HG02571 (cell line): ENCODE results near the gene NAA30.

ENCODE experiments used
- ATAC-seq: cut with Tn5 transposase; IDR thresholded peaks from one replicate; pipeline ENCODE4 v1.9.1; 2021; ENCODE audit warnings: mild to moderate bottlenecking, moderate library complexity; ENCODE audit not compliant: unreplicated experiment

The NAA30 gene

DNA sequence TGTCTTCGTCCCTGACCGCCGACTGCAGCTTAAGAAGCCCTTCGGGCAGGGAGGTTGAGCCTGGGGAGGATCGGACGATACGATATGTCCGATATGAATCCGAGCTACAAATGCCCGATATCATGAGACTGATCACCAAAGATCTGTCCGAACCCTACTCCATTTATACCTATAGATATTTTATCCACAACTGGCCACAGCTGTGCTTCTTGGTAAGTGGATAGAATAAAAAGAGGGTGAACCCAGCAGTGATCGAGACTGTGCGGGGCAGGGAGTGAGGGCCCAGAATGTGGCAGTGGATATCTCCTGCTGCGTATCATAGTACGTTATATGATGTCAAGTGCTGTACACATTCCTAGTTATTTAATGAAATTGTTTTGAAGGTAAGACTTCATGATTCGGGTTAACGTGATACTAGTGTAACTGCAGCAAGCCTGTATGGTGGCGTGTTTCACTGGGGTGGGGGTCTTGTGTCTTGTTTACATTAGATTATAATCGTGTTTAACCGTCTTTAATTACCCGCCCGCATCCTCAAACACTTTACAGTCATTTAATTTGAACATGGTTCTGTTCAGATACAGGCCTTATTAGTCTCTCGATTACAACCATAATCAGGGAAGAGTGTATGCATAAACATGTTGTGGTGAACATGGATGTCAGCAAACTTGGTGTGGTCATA, 1.3 kb downstream of the NAA30 start:
- no peak for ATAC-seq

DNA sequence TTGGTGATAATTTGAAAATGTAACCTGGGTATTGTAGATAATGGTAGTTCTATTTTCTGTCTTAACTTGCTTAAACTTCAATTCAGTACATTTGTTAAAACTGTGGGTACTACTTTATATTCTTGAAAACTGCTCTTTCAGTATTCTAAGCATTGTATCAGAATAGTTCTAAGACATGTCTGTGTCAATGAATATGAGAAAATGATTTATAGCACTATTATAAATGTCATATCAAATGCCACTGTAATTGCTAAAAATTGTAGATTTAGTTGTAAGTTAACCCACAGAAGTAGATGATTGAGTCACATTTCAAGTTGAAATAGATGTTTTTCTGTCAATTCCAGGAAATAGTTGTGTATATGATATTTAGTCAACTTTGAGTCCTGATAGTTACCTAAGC, 2.4 kb downstream of the NAA30 start:
- no peak for ATAC-seq

DNA sequence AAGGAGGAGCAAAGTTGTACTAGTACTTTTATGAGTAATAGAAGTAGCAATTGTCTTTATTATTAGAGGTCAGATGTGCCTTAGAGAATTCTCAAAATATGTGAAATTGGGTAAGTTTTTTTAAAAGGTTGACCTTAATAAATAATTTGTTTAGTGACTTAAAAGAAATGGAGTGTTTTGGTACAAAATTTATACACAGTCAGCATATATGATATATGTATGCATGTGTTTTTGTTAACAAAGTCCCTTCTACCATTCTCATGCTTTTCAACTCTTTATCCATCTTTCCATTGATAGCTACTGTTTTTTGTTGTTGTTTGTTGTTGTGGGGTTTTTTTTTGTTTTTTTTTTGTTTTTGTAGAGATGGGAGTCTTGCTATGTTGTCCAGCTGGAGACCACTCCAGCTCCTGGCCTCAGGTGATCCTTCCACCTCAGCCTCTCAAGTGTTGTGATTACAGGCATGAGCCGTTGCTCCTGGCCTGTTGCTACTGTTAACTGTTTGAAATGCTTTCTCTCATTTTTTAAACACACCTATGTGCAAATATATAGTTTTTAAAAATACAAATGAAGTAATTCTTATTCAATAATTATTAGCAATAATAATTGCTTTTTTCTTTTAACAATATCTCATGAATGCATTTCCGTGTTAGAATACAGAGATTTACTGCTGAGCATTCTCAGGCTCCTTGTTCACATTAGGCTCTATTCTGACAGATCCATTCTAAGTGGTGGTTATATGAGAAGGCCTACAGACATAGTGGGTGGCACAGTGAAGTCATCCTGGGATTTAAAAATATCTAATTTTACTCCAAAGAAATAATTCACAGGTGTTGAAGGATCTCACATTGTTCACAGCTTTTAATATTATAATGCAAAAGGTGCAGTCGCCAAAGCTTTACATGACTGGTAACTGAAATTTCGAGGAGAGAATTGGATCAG, 10.4 kb downstream of the NAA30 start:
- ATAC-seq = no peak

DNA sequence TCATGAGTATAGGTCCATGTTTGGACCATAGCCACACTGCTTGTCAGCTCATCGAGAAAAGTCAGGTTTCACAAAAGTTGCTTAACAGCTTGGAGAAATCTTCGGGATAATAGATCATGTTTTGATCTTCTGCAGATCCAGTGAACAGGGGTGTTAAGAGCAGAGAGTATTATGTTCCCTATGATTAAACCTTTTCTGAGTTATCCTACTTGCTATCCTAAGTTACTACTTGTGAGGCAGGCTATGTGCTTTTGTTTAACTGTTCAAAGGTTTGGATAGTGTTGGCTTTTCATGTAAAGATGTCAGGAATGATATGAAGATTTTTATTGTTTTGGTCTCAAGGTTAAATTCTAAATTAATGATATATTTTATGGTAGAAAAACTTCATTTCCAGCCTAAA, 11.1 kb downstream of the NAA30 start:
- ATAC-seq = no peak

DNA sequence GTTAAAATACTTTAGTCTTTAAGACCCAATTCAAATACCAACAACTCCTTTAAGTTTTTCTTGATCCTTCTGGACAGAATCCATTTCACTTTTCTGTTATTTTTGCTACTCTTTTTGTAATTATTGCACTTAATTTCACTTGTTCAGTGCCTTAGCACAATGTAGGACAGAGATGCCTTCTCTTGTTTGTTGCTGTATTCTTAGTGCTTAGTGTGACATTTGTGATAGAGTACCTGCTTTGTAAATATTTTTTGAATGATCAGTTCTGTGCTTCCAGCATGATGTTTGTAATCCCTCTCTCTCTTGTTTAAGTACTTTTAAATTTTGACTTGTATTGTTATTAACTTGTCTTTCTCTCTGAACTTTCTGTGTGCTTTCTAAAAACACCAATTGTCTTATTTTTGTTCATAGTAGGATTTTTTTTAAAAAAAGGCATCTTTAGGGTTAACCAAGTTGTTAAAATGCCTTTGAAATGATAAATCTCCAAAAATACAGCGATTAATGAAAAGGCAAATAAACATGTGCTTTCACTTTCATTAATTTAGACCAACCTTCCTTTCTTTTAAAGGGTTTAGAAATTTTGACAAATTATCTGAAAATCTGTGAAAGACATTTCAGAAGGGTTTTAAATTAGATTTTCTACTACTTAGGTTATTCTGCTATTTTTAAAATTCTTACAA, 11.9 kb downstream of the NAA30 start:
- ATAC-seq = no peak

DNA sequence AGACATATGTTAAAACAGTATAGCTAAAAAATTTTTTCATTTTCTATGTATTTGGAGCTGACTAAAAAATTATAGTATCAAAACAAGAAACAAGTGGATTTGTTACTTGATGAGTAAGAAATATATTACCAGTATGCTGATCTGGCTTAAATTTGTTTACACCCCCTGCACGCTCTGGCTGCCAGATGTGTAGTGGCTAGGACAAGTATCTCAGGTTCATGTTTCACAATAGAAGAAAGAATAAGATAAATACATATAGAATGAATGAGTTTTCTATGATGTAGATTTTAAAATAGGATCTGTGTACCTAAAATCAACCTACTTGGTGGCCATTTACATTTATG, 13.1 kb downstream of the NAA30 start:
- no peak for ATAC-seq

DNA sequence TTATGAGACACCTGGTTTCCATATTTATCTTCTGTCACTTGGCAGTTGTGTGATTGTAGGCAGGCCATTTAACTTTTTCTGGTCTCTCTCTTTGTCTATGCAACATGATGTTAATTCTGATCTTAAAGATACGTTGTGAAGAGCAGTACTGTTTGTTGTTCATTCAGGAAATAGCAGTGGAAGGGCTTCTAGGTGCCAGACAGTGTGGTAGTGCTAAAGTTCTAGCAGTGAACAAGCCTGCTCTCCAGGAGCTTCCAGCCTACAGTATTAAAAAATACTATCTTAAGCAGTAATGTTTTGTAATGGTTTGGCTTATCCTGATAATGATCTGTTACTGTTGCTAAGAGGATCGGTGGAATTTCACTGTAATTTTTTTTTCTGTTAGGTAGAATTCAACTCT, 15.2 kb downstream of the NAA30 start:
- no peak for ATAC-seq

DNA sequence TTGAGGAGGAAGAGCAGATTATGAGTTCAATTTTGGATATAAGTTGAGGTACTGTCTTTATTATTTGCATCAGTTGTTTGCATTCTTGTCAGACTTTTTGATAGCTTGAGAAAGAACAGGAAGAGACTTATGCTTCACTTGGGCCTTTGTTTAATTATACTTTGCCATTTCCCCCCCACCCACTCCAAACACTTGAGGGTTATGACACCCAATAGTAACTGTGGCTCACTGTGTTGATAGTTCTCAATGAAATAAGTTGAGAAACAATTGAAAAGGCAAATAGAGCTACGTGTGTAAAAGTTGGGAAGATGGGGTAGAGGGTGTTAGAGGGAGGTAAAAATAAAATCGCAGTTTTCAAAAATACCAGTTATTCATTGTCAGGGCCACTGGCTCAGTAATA, 17.7 kb downstream of the NAA30 start:
- ATAC-seq = no peak

DNA sequence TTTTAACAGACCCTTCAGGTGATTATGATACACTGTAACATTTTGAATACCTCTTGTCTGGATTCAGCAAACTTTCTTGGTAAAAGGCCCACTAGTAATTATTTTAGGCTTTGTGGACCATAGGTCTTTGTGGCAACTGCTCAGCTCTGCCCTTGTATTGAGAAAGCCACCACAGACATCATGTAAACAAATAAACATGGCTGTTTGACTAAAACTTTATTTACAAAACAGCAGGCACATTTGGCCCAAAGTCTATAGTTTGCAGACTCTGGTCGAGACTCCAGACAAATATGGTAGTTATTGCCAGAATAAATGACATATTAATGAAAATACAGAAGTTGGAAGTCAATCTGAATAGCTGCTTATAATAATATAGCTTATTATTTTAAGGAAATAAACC, 18.2 kb downstream of the NAA30 start:
- no peak for ATAC-seq

DNA sequence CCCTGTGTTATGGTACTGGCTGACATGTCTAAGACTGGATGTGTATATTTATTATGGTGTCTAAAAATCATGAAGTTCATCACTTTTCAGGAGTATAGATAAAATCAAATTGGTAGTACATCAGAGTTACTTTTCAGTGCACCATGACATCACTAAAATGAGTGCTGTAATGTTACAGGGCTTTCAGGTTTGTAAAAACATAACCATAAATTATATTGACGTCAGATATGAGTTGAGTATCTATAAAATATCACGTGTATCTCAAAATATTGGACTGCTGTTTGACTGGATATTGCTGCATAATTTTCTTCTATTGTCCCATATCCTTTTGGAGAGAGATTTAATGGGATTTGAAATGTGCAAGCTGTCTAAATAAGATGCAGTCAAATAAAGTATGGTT, 22.0 kb downstream of the NAA30 start:
- no peak for ATAC-seq

DNA sequence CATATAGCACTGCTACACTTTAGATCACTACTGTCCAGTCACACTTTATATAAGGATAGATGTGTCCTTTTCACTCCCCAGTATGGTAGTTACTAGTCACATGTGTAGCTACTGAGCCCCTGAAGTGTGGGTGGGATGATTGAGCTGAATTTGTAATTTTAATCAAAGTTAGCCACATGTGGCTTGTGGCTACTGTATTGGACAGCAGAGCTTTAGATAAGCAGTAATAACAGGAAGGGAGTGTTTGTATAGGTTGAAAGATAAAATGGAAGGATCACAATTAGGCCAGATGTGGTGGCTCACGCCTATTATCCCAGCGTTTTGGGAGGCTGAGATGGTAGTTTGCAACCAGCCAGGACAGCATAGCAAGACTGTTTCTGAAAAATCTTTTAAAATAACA, 23.5 kb downstream of the NAA30 start:
- ATAC-seq = no peak

DNA sequence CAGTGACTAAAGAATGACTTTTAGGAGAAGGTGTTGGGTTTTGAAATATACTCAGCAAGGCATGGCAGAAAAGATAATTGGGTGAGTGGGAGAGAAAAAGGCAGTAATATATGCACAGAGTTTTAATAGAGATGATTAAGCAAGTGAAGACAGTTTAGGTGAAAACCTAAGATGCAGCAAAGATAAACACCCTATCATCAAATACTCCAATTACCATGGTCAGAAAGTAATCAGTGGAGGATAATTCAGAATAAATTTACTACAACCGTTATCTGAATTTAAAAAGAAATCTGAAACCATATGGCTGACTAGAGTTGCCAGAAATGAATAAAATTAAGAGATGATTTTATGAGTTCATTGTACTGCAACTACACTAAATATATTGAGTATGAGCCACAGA, 26.8 kb downstream of the NAA30 start:
- no peak for ATAC-seq

DNA sequence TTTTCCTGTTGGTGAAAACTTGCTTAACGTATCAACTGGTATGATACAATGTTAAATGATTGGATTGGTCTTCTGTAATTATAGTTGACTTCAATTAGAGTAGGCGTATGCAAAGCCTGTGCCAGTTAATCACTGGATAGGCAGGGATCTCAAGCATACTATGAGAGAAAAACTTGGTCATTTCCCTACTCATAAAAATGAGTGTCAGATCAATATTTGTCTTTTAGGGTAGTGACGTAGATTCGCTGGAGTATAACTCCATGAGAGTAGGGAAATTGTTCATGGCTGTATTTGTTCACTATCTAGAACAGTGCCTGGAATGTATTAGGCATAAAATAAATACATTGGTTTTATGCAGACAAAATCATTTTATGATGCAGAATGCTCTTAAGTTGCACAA, 28.6 kb downstream of the NAA30 start:
- ATAC-seq = no peak

DNA sequence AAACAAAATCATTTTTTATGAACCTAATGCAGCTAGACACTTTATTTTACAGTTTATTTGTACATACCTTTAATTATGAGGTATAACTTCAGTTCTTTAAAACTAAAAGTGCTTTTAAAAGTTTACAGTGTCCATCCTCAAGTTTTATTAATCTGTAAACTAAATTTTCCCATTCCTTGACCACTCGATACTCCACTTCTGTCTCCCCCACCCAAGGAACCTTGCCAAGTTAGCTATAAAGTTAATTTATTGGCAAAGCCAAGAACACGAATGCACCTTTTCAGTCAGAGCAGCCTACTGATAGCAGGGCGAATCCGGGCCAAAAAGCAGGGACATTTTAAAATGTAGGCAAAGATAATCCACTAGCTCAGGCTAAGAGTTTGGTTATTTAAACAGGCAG, 29.6 kb downstream of the NAA30 start:
- no peak for ATAC-seq

DNA sequence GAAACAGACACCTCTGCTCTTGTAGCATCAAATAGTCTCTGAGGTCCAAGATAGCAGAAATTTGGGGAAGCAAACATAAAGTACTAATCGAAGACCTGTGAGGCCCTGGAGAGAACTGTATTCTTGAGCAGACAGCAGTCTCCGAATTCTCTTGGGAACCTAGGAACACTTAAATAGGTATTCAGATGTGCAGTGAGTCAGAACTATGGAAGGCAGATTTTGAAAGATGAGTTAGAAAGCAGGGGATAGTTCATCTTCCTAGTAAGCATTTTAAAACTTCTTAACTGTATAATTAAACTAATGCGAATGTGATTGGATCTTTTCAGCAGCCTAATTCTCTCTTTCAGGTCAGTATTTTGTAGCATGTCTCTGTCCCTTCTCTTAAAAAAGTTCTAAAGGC, 30.6 kb downstream of the NAA30 start:
- ATAC-seq = no peak

DNA sequence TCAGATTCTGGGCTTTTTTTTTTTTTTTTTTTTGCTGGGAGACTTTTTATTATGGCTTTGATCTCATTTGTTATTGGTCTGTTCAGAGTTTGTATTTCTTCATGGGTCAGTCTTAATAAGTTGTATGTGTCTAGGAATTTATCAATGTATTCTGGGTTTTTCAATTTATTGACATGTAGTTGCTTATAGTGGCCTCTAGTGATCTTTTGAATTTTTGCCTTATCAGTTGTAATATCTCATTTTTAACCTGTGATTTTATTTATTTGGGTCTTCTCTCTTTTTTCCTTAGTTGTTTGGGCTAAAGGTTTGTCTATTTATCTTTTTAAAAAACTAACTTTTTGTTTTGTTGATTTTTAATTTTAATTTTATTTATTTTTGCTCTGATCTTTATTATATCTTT, 45.5 kb downstream of the NAA30 start:
- ATAC-seq = no peak

DNA sequence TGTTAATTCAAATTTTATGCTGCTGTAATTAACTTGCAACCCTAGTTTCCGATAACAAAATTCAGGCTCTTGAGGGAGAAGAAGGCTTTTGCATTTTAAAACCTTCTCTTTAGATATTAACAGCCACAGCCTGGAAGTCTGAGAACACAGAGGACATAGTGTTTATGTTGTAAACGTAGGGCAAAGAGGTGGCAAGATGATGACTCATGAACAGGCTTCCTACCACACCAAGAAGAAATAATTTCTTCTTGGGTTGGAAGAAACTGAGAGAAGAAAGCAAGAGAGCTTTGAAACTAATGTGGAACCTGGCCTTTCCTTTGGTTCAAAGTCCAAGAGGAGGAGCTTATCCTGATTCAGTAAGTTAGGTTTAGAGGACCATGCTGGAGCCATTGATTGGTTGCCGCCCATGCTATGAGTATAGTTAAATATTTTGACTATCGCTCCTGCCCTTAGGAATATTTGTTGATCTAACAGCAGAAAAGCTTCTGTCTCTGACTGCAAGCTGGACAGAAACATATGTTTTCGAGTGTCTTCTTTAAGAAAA, 71.5 kb downstream of the NAA30 start:
- ATAC-seq = no peak

DNA sequence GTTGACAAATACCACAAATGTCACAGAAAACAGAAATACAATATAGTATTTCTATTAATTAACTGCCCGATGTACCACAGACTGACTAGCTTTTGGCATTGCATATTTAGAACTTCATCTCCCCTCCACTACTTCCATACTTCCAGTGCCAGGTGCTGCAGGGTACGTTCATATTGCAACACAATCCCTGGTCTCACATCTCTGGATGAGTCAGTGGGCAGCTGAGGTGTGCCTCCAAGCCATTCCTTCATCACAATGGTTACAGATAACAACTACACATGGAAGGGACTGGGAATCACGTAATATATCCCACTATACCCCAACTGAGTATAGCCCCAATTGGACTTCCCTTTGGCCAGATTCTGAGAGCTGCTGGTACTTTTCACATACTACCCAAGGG, 72.2 kb downstream of the NAA30 start:
- no peak for ATAC-seq

DNA sequence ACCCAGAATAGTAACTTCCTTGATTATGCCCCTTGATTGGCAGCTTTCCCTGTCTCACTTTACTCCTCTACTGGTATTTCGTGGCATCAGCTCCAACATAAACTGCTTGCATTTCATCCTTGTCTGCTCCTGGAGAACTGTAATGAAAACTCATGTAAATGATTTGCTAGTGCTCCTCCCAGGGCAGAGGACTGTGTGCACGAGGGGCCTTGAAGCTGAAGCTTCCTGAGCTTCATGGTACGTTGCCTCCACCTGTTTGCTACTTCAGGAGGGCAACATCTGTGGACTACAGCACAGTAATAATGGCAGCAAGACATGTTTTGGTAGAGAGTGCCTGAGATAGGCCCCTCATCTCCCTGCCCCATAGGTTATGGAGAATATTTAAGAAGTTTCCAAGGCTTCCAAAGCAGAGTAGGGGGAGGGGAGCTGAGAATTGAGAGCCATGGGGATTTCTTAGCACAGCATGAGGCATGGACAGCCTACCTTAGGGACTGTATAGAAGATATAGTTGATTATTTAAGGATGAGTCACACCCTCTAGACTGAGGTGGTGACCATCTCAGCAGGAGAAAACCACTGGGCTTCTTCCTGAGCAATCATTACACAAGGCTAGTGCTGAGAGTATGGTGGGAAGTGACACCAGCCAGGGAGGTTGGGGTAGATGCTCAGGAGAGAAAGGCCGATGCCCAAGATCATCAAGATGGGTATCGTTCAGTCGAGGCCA, 73.8 kb downstream of the NAA30 start:
- ATAC-seq = no peak
